Lower leg skin (tissue), 3 donors: ENCODE data around the gene FBLN2.

ENCODE experiments used
- POLR2A ChIP-seq, 2 donors: fragments of 450-650 bp; IDR thresholded peaks; one replicate each; pipeline ENCODE4 v1.6.1; 2016 to 2017; ENCODE audit warnings: antibody characterized with exemption in 2 of 2, mild to moderate bottlenecking in 1 of 2, moderate library complexity in 1 of 2
- TF ChIP-seq, protein P1 (sequence below), 3 donors: fragments of 450-650 bp; IDR thresholded peaks; one replicate each; pipeline ENCODE4 v1.5.1; 2016; ENCODE audit warnings: antibody characterized with exemption in 3 of 3, mild to moderate bottlenecking in 3 of 3, moderate library complexity in 2 of 3

DNA sequence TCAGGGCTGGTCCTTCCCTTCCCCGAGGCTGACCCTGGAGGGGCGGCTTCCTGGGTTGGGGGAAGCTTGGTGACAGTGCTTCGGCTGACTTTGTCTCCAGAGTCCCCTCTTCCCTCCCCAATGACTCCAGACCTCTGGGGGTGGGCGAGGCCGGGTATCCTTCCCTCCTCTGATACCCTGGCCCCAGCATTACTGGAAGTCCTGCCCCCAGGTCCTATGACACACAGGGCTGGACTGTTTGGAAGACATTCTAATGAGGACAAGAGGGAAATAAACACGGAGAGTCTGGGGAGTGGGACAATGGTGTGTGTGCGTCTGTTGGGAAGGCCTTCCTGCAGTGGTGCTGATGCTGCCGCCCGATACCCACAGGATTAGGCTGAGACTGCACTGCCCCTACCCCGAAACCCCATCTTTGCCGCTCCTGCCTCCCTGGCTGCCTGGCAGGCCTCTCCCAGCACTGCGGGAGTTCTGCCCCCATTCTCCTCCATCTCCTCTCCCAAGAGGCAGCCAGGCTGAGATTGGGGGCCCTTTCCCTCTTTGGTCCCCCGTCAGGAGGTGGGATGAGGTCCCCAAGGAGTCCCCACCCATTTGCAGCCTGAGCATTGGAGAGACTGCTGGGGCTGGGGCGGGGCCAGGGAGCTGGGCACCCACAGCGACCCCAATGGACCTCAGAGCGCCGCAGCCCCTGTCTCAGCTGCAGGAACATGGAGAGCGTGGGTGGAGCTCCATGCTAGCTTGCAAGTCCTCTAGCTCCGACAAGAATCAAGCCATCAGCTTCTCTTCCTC lies 29.7 kb upstream of the FBLN2 start:
- TF ChIP-seq, protein P1, sequence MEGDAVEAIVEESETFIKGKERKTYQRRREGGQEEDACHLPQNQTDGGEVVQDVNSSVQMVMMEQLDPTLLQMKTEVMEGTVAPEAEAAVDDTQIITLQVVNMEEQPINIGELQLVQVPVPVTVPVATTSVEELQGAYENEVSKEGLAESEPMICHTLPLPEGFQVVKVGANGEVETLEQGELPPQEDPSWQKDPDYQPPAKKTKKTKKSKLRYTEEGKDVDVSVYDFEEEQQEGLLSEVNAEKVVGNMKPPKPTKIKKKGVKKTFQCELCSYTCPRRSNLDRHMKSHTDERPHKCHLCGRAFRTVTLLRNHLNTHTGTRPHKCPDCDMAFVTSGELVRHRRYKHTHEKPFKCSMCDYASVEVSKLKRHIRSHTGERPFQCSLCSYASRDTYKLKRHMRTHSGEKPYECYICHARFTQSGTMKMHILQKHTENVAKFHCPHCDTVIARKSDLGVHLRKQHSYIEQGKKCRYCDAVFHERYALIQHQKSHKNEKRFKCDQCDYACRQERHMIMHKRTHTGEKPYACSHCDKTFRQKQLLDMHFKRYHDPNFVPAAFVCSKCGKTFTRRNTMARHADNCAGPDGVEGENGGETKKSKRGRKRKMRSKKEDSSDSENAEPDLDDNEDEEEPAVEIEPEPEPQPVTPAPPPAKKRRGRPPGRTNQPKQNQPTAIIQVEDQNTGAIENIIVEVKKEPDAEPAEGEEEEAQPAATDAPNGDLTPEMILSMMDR (IDR thresholded peaks at IDR 0.05), result no peak
- no peak for TF ChIP-seq POLR2A (IDR thresholded peaks at IDR 0.05)
